Neutrophil (primary cell): ENCODE data around the gene NOP9.

Source experiments
- H3K27ac ChIP-seq: fragments of 200-600 bp; sonication (generic); 2 replicates; pipeline ENCODE4 v1.5.1; 2016; ENCODE audit warnings: mild to moderate bottlenecking, moderate library complexity
- H3K27me3 ChIP-seq: fragments of 200-600 bp; sonication (generic); 2 replicates; pipeline ENCODE4 v1.6.0; 2016; ENCODE audit warnings: mild to moderate bottlenecking
- H3K36me3 ChIP-seq: fragments of 200-600 bp; sonication (generic); 2 replicates; pipeline ENCODE4 v1.5.1; 2017
- H3K4me1 ChIP-seq, 2 experiments: fragments of 200-600 bp in 1 of 2; sonication (generic) in 1 of 2; 1 replicate in 1 of 2; 2 replicates in 1 of 2; pipeline versions ENCODE4 v1.5.1 to v1.6.1; 2013 to 2016; ENCODE audit warnings: low read depth in 1 of 2, low read length in 1 of 2, mild to moderate bottlenecking in 1 of 2, moderate library complexity in 1 of 2; ENCODE audit not compliant: control insufficient read depth in 1 of 2, insufficient read depth in 1 of 2
- H3K4me3 ChIP-seq, 2 experiments: fragments of 200-600 bp in 1 of 2; sonication (generic) in 1 of 2; 1 replicate in 1 of 2; 2 replicates in 1 of 2; pipeline ENCODE4 v1.5.1; 2013 to 2016; ENCODE audit warnings: low read depth in 1 of 2, low read length in 1 of 2, mild to moderate bottlenecking in 1 of 2, moderate library complexity in 1 of 2
- H3K9me3 ChIP-seq: fragments of 200-600 bp; sonication (generic); 2 replicates; pipeline ENCODE4 v1.5.1; 2016
- TF ChIP-seq, protein P1 (sequence below): fragments of 200-600 bp; sonication (generic); IDR thresholded peaks from 2 replicates; pipeline ENCODE4 v1.5.1; 2016; ENCODE audit warnings: antibody characterized with exemption

The NOP9 gene

GRCh38 chr14:24258119-24258518 lies 41.5 kb upstream of the NOP9 start:
- Histone ChIP-seq H3K27ac (no peak overlapping the region), H3K4me1 (no peaks in the 10 kb centered on the region), H3K4me3 (no peak overlapping the region), H3K27me3 (no peaks in the 10 kb centered on the region), H3K9me3 (no peaks in the 10 kb centered on the region), H3K36me3 (peaks cover 46% of the 10 kb centered on the region)
- TF ChIP-seq, protein P1, sequence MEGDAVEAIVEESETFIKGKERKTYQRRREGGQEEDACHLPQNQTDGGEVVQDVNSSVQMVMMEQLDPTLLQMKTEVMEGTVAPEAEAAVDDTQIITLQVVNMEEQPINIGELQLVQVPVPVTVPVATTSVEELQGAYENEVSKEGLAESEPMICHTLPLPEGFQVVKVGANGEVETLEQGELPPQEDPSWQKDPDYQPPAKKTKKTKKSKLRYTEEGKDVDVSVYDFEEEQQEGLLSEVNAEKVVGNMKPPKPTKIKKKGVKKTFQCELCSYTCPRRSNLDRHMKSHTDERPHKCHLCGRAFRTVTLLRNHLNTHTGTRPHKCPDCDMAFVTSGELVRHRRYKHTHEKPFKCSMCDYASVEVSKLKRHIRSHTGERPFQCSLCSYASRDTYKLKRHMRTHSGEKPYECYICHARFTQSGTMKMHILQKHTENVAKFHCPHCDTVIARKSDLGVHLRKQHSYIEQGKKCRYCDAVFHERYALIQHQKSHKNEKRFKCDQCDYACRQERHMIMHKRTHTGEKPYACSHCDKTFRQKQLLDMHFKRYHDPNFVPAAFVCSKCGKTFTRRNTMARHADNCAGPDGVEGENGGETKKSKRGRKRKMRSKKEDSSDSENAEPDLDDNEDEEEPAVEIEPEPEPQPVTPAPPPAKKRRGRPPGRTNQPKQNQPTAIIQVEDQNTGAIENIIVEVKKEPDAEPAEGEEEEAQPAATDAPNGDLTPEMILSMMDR = no peak

- TF ChIP-seq, protein P1 = no peak
- Histone ChIP-seq H3K27ac (no peak overlapping the region), H3K4me3 (no peak overlapping the region), H3K4me1 (no peaks in the 10 kb centered on the region), H3K36me3 (peaks cover 40% of the 10 kb centered on the region), H3K27me3 (no peaks in the 10 kb centered on the region), H3K9me3 (no peaks in the 10 kb centered on the region)
Measured at GRCh38 chr14:24258548-24259265, 40.9 kb upstream of the NOP9 start.

- no peaks in the 10 kb centered on the region for H3K9me3 ChIP-seq
- TF ChIP-seq, protein P1 = no peak
- H3K27ac ChIP-seq = no peak overlapping the region
- no peaks in the 10 kb centered on the region for H3K27me3 ChIP-seq
- H3K4me1 ChIP-seq = no peaks in the 10 kb centered on the region
- no peak overlapping the region for H3K4me3 ChIP-seq
- H3K36me3 ChIP-seq = peaks cover 36% of the 10 kb centered on the region
Measured at GRCh38 chr14:24259282-24260025, 40.2 kb upstream of the NOP9 start.

DNA sequence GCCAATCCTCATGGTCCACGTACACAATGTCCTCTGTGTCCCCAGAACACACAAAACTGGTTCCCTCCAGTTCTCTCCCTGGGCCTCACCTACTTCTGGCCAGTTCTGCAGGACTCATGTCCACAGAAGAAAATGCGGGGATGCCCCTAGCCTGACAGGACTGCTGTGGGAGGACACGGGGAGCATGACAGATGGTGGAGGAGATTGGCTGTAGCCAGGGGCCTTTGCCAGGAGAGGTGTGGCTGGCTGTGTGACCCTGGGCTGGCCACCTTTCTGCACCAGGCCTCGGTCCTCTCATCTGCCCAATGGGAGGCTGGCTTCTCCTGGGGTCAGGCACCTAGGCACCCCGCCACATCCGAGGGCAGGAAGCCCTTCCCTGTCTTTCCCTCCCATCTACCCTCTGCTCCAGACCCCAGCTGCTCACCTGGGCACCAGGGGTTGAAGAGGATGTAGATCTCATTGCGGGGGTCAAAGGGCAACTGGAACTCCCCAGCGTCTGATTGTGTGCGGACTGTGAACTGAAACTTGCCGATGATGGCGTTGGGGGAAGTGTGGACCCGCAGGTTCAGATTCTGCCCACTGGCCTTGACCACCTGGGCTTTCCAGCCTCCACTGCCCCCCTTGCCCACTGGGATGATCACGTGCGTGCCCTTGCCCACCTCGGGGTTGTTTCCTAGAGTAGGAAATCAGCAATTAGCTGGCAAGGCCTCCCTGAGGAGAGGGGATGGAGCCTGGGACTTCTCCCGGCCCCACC lies 39.4 kb upstream of the NOP9 start:
- Histone ChIP-seq H3K4me1 (no peaks in the 10 kb centered on the region), H3K27me3 (no peaks in the 10 kb centered on the region), H3K36me3 (peaks cover 31% of the 10 kb centered on the region), H3K4me3 (no peak overlapping the region), H3K9me3 (no peaks in the 10 kb centered on the region), H3K27ac (no peak overlapping the region)
- TF ChIP-seq, protein P1 = no peak

DNA sequence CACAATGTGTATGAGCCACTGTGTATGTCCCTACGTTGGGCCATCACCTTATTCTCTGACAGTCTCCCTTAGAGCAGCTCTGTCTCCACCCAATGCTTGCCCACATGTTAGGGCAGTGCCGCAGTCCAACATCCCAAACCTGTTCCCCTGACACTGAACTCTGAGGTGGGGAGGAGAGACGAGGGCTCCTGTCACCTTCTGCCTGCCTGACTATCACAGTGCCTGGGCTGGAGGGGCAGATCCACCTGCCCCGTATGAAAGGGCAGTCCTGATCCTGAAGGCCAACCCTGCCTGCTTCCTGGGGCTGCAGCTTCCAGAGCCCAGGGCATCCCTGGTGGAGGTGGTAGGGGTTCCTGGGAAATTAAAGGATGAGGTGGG lies 38.9 kb upstream of the NOP9 start:
- TF ChIP-seq, protein P1 = no peak
- Histone ChIP-seq H3K36me3 (peaks cover 34% of the 10 kb centered on the region), H3K4me1 (no peaks in the 10 kb centered on the region), H3K27me3 (no peaks in the 10 kb centered on the region), H3K4me3 (no peak overlapping the region), H3K27ac (no peak overlapping the region), H3K9me3 (no peaks in the 10 kb centered on the region)
